Skeletal muscle tissue (tissue), 4 donors: ENCODE data around the gene SAMD9. TPM values are rescaled to one million over a fixed set of nuclear protein-coding genes. Genes with fewer than 3 reads are reported as not detected.

ENCODE experiments used
- H3K27ac ChIP-seq: one replicate; pipeline ENCODE4 v1.7.0; 2013; ENCODE audit warnings: mild to moderate bottlenecking, low read depth, low read length, inconsistent platforms
- H3K27me3 ChIP-seq, 3 donors: one replicate each; pipeline ENCODE4 v1.7.0; 2013; ENCODE audit warnings: low read length in 3 of 3; ENCODE audit not compliant: control insufficient read depth in 3 of 3, insufficient read depth in 3 of 3
- H3K36me3 ChIP-seq, 3 donors: one replicate each; pipeline ENCODE4 v1.7.0; 2013; ENCODE audit warnings: low read length in 3 of 3; ENCODE audit not compliant: control insufficient read depth in 3 of 3, insufficient read depth in 3 of 3
- H3K4me1 ChIP-seq, 3 donors: one replicate each; pipeline ENCODE4 v1.7.0; 2013; ENCODE audit warnings: low read length in 3 of 3, mild to moderate bottlenecking in 3 of 3; ENCODE audit not compliant: control insufficient read depth in 3 of 3, insufficient read depth in 3 of 3
- H3K4me3 ChIP-seq, 3 donors: one replicate each; pipeline ENCODE4 v1.7.0; 2013; ENCODE audit warnings: low read length in 3 of 3
- H3K9ac ChIP-seq, 3 donors: one replicate each; pipeline ENCODE4 v1.7.0; 2013; ENCODE audit warnings: low read length in 3 of 3, mild to moderate bottlenecking in 3 of 3, moderate library complexity in 2 of 3, low read depth in 1 of 3
- H3K9me3 ChIP-seq, 3 donors: one replicate each; pipeline ENCODE4 v1.7.0; 2013; ENCODE audit warnings: low read length in 3 of 3; ENCODE audit not compliant: control insufficient read depth in 3 of 3
- total RNA-seq: library from RNA; depleted of rRNA; stranded (reverse); fragments of >200 nt; gene quantifications from one replicate; pipeline ENCODE4 v1.2.3, GENCODE V29; 2014
- donor health status: Osteomylitis.

SAMD9 gene
- 3.1 TPM for total RNA-seq

DNA sequence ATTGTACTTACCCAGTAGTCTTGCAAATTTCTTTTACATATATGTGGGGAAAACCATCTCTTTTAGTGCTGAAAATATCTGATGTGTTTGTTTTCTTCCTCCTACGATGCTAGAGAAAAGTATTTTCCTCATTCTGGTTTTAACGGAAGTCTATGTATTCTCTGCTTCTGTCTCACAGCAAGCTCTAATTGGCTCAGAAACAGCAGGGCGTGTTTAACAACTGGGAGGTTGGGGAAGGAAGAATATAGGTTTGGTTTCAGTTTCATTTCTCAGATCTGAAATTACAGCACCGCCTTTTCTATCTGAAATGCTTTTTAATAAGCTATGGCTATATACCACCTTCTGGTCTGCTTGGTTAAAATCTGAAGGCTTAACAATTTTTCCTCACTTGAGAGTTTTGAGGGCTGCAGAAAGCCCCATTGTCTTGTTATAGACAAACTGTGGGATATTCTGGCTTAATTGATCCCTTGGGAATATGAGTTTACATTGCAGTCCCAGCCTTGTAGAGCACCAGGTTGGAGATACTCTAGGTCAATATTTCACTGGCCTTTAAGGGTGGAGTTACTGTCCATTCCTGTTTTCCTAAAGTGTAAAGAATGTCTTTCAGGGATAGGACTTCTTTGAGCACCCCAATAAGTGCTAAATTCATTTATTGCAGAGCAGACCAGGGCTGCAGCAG is at the start of gene SAMD9:
Gene SAMD9, minus strand, starts transcription at position 128 of the 679 bp plus-strand sequence. CDS start 11,882 bp downstream, outside the sequence.
- no peaks in the 10 kb centered on the region for H3K36me3 ChIP-seq

GRCh38 chr7:93165447-93165846 is 47.7 kb upstream of the SAMD9 start:
- Histone ChIP-seq H3K36me3 (no peaks in the 10 kb centered on the region), H3K9ac (no peak overlapping the region), H3K4me3 (no peak overlapping the region), H3K27me3 (no peaks in the 10 kb centered on the region), H3K27ac (no peak overlapping the region), H3K4me1 (no peaks in the 10 kb centered on the region), H3K9me3 (no peaks in the 10 kb centered on the region)

More for the DNA sequence above, at the start of gene SAMD9:
- H3K27ac ChIP-seq, result peak within 1 kb of the TSS; percentile 46
- H3K9ac ChIP-seq, result peak within 1 kb of the TSS; percentile 51 to 65 (median 60)
- H3K27me3 ChIP-seq, result no peaks in the 10 kb centered on the region
- peak within 1 kb of the TSS; percentile 59 to 85 (median 64) for H3K4me3 ChIP-seq
- H3K4me1 ChIP-seq, result peaks cover 4 to 8% (median 5%) of the 10 kb centered on the region in 3 donors
- no peaks in the 10 kb centered on the region for H3K9me3 ChIP-seq

DNA sequence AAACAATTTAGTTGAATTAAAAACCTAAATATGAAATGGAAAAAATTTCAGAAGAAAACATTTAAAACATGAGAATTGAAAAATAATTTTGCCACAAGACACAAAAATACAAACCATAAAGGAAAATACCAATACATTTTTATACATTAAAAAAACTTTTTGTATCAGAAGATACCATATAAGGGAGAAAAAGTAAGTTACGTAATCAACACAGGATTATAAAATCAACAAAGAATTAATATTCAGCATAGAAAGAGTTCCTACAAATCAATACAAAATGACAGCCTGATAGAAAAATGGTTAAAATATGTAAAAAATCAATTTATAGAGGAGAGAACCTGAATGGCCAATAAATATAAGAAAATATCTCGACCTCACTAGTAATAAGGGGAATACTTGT is 47.0 kb upstream of the SAMD9 start:
- H3K27me3 ChIP-seq, result no peaks in the 10 kb centered on the region
- no peak overlapping the region for H3K27ac ChIP-seq
- no peaks in the 10 kb centered on the region for H3K4me1 ChIP-seq
- no peaks in the 10 kb centered on the region for H3K9me3 ChIP-seq
- no peaks in the 10 kb centered on the region for H3K36me3 ChIP-seq
- no peak overlapping the region for H3K4me3 ChIP-seq
- H3K9ac ChIP-seq, result no peak overlapping the region

GRCh38 chr7:93161181-93161762 is 43.5 kb upstream of the SAMD9 start:
- H3K9ac ChIP-seq, result no peak overlapping the region
- H3K36me3 ChIP-seq, result no peaks in the 10 kb centered on the region
- no peak overlapping the region for H3K27ac ChIP-seq
- no peaks in the 10 kb centered on the region for H3K9me3 ChIP-seq
- H3K4me3 ChIP-seq, result no peak overlapping the region
- no peaks in the 10 kb centered on the region for H3K27me3 ChIP-seq
- no peaks in the 10 kb centered on the region for H3K4me1 ChIP-seq

GRCh38 chr7:93160410-93160809 is 42.6 kb upstream of the SAMD9 start:
- H3K27ac ChIP-seq, result no peak overlapping the region
- H3K4me3 ChIP-seq, result no peak overlapping the region
- H3K9me3 ChIP-seq, result no peaks in the 10 kb centered on the region
- no peaks in the 10 kb centered on the region for H3K27me3 ChIP-seq
- no peaks in the 10 kb centered on the region for H3K36me3 ChIP-seq
- H3K4me1 ChIP-seq, result no peaks in the 10 kb centered on the region
- H3K9ac ChIP-seq, result no peak overlapping the region

- H3K4me3 ChIP-seq, result no peak overlapping the region
- no peaks in the 10 kb centered on the region for H3K27me3 ChIP-seq
- H3K27ac ChIP-seq, result no peak overlapping the region
- no peaks in the 10 kb centered on the region for H3K9me3 ChIP-seq
- H3K36me3 ChIP-seq, result no peaks in the 10 kb centered on the region
- no peaks in the 10 kb centered on the region for H3K4me1 ChIP-seq
- no peak overlapping the region for H3K9ac ChIP-seq
These were observed 41.7 kb upstream of the SAMD9 start for GRCh38 chr7:93159490-93159889.

DNA sequence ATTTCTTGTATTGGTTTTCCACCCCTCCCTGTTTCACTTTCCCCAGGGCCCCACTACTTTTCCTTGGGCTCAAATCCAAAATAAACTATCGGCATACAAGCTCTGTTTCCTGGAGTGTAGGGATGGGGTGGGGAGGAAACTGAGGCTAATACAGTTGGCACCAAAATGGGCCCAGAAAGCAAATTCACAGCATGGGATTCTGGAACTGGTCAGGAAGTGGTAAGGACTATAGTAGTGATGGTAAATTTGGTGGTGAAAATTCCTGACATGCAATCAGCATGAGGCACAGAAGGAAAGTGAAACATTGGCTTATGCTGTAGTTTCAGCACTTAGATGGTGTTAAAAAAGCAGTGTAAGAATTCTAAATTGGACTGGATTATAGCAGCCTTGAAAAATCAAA is 39.1 kb upstream of the SAMD9 start:
- Histone ChIP-seq H3K9ac (no peak overlapping the region), H3K4me1 (no peaks in the 10 kb centered on the region), H3K27ac (no peak overlapping the region), H3K4me3 (no peak overlapping the region), H3K36me3 (no peaks in the 10 kb centered on the region), H3K9me3 (no peaks in the 10 kb centered on the region), H3K27me3 (no peaks in the 10 kb centered on the region)

GRCh38 chr7:93150200-93150835 is 32.5 kb upstream of the SAMD9 start:
- no peak overlapping the region for H3K4me3 ChIP-seq

DNA sequence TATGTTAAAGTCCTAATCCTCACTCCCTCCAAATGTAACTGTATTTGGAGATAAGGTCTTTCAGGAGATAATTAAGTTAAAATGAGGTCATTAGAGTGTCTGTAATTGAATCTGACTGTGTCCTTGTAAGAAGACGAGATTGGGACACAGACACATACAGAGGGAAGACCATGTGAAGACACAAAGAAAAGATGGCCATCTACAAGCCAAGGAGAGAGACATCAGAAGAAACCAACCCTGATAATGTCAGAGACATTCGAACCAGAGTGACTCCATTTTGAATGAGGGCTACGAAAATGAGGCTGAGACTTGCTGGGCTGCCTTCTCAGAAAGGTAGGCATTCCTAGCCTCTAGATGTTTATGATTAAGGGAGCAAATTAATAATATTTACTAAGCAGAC is 30.9 kb upstream of the SAMD9 start:
- Histone ChIP-seq H3K27ac (peak overlapping the region; percentile 59), H3K9me3 (no peaks in the 10 kb centered on the region), H3K27me3 (no peaks in the 10 kb centered on the region), H3K36me3 (peaks cover 3 to 11% (median 7%) of the 10 kb centered on the region in 3 donors), H3K4me3 (peak overlapping the region in 1 of 3 donors; percentile 75), H3K9ac (no peak overlapping the region), H3K4me1 (peaks cover 4 to 6% (median 4%) of the 10 kb centered on the region in 3 donors)

More at GRCh38 chr7:93150200-93150835, 32.5 kb upstream of the SAMD9 start:
- no peak overlapping the region for H3K27ac ChIP-seq
- peaks cover 4 to 6% (median 4%) of the 10 kb centered on the region in 3 donors for H3K4me1 ChIP-seq
- H3K36me3 ChIP-seq, result no peaks in the 10 kb centered on the region
- no peaks in the 10 kb centered on the region for H3K27me3 ChIP-seq
- H3K9ac ChIP-seq, result no peak overlapping the region
- no peaks in the 10 kb centered on the region for H3K9me3 ChIP-seq

- H3K4me3 ChIP-seq, result peak within 1 kb of the TSS; percentile 68 to 75 (median 73)
- peak within 1 kb of the TSS; percentile 19 to 72 (median 52) for H3K9ac ChIP-seq
- H3K27ac ChIP-seq, result peak within 1 kb of the TSS; percentile 59
These were observed 30.4 kb upstream of the SAMD9 start, which contains the start of gene SAMD9L for GRCh38 chr7:93148144-93148543. SAMD9L (minus strand) TSS chr7:93148385; CDS start chr7:93135971, 12,414 bp downstream.

More at GRCh38 chr7:93148144-93148543, 30.4 kb upstream of the SAMD9 start, which contains the start of gene SAMD9L:
- peaks cover 4 to 6% (median 4%) of the 10 kb centered on the region in 3 donors for H3K4me1 ChIP-seq
- no peaks in the 10 kb centered on the region for H3K27me3 ChIP-seq
- peaks cover 6 to 16% (median 12%) of the 10 kb centered on the region in 3 donors for H3K36me3 ChIP-seq
- no peaks in the 10 kb centered on the region for H3K9me3 ChIP-seq
